H1 (cell line): ENCODE data around the gene TMPRSS13. TPM values are rescaled to one million over a fixed set of nuclear protein-coding genes. Genes with fewer than 3 reads are reported as not detected.

Source experiments
- CTCF ChIA-PET: fragments of 300-600 bp; sonication (Branson Sonifier 250); formaldehyde crosslinking; loops from one replicate; lab custom pipeline; 2021; ENCODE audit not compliant: partially characterized antibody; lab: Charles Lee
- POLR2A ChIA-PET: fragments of 300-600 bp; sonication (Branson Sonifier 250); formaldehyde crosslinking; loops from one replicate; lab custom pipeline; 2021; ENCODE audit warnings: inconsistent platforms; ENCODE audit not compliant: partially characterized antibody; lab: Charles Lee
- DNase-seq, 2 experiments: peaks; one replicate each; pipeline versions ENCODE4 v3.0.0 to v3.0.0-alpha.2; 2010 to 2022; ENCODE audit warnings: low spot score in 2 of 2, low read depth in 1 of 2, mixed read lengths in 1 of 2
- FAIRE-seq: peaks from 2 replicates; lab custom pipeline; 2011; peaks lifted over from hg19 to GRCh38; lab: Jason Lieb, UNC
- H2AFZ ChIP-seq: 2 replicates; pipeline ENCODE4 v1.8.1; 2012; ENCODE audit warnings: low read length, inconsistent platforms
- H2AK5ac ChIP-seq: 2 replicates; pipeline ENCODE4 v1.6.1; 2013; ENCODE audit warnings: low read depth, low read length
- H2BK120ac ChIP-seq: replicated peaks from 2 replicates; pipeline ENCODE3; 2013; ENCODE audit warnings: low read depth, low read length, inconsistent platforms
- H2BK12ac ChIP-seq: 2 replicates; pipeline ENCODE4 v1.6.1; 2013; ENCODE audit warnings: low read depth, low read length
- H2BK15ac ChIP-seq: 2 replicates; pipeline ENCODE4 v1.6.1; 2013; ENCODE audit warnings: low read length
- H2BK20ac ChIP-seq: 2 replicates; pipeline ENCODE4 v1.6.1; 2013; ENCODE audit warnings: low read length
- H2BK5ac ChIP-seq: 2 replicates; pipeline ENCODE4 v1.6.1; 2013; ENCODE audit warnings: low read depth, low read length
- H3K14ac ChIP-seq: 2 replicates; pipeline ENCODE4 v1.6.1; 2013; ENCODE audit warnings: inconsistent platforms; ENCODE audit not compliant: insufficient read length
- H3K18ac ChIP-seq: 2 replicates; pipeline ENCODE4 v1.6.1; 2013; ENCODE audit warnings: low read length; ENCODE audit errors: extremely low read depth
- H3K23ac ChIP-seq: 2 replicates; pipeline ENCODE4 v1.6.1; 2013; ENCODE audit warnings: inconsistent platforms; ENCODE audit not compliant: insufficient read length
- H3K23me2 ChIP-seq: 2 replicates; pipeline ENCODE4 v1.6.1; 2013; ENCODE audit warnings: low read depth, low read length
- H3K27ac ChIP-seq: 2 replicates; pipeline ENCODE4 v1.6.1; 2011; ENCODE audit warnings: low read depth, low read length, inconsistent platforms
- H3K27me3 ChIP-seq, 4 experiments: replicated peaks in 1 of 4; 1 replicate in 1 of 4; 2 replicates in 3 of 4; pipeline versions ENCODE4 v1.6.1 to v1.8.1; 2011 to 2013; ENCODE audit warnings: low read length in 3 of 4, mild to moderate bottlenecking in 3 of 4, inconsistent platforms in 2 of 4, mixed read lengths in 2 of 4, moderate library complexity in 1 of 4; ENCODE audit not compliant: control insufficient read depth in 3 of 4, insufficient read depth in 3 of 4; ENCODE audit errors: extremely low read depth in 1 of 4
- H3K36me3 ChIP-seq, 4 experiments: 2 replicates each; pipeline versions ENCODE4 v1.6.1 to v1.8.1; 2011 to 2013; ENCODE audit warnings: mild to moderate bottlenecking in 4 of 4, low read length in 3 of 4, moderate library complexity in 2 of 4, control low read depth in 1 of 4, inconsistent platforms in 1 of 4; ENCODE audit not compliant: insufficient read depth in 4 of 4, control insufficient read depth in 2 of 4
- H3K4ac ChIP-seq: replicated peaks from 2 replicates; pipeline ENCODE3; 2013; ENCODE audit warnings: low read length, low read depth, mixed read lengths, inconsistent platforms; ENCODE audit not compliant: insufficient read length
- H3K4me1 ChIP-seq, 4 experiments: replicated peaks in 1 of 4; 1 replicate in 1 of 4; 2 replicates in 3 of 4; pipeline versions ENCODE4 v1.6.1 to v1.8.1; 2011 to 2013; ENCODE audit warnings: low read length in 3 of 4, inconsistent platforms in 2 of 4, mixed read lengths in 1 of 4; ENCODE audit not compliant: insufficient read depth in 4 of 4, control insufficient read depth in 3 of 4
- H3K4me2 ChIP-seq, 2 experiments: 2 replicates each; pipeline versions ENCODE4 v1.6.1 to v1.8.1; 2011 to 2013; ENCODE audit warnings: low read depth in 2 of 2, low read length in 2 of 2, control low read depth in 1 of 2, inconsistent platforms in 1 of 2, mild to moderate bottlenecking in 1 of 2; ENCODE audit not compliant: insufficient read depth in 1 of 2
- H3K4me3 ChIP-seq, 4 experiments: fragments of 200-600, 300-600 bp in 1 of 4; sonication (generic), shearing (Covaris generic), sonication (Bioruptor Twin) in 1 of 4; 2 replicates each; pipeline versions ENCODE4 v1.5.1 to v1.8.1; 2011 to 2016; ENCODE audit warnings: low read length in 4 of 4, low read depth in 3 of 4, control low read depth in 2 of 4, inconsistent platforms in 2 of 4, mild to moderate bottlenecking in 2 of 4, mixed read lengths in 1 of 4, moderate library complexity in 1 of 4; ENCODE audit not compliant: insufficient read depth in 2 of 4; ENCODE audit errors: extremely low read depth in 1 of 4
- H3K56ac ChIP-seq: replicated peaks from 2 replicates; pipeline ENCODE3; 2013; ENCODE audit warnings: low read depth, mild to moderate bottlenecking, mixed read lengths, low read length, inconsistent platforms; ENCODE audit not compliant: insufficient read length
- H3K79me1 ChIP-seq: 2 replicates; pipeline ENCODE4 v1.6.1; 2013; ENCODE audit warnings: low read depth, low read length, control low read depth
- H3K79me2 ChIP-seq, 2 experiments: 2 replicates each; pipeline versions ENCODE4 v1.6.1 to v1.8.1; 2012 to 2013; ENCODE audit warnings: low read length in 2 of 2, mild to moderate bottlenecking in 2 of 2, inconsistent platforms in 1 of 2; ENCODE audit not compliant: insufficient read depth in 2 of 2, control insufficient read depth in 1 of 2
- H3K9ac ChIP-seq, 4 experiments: replicated peaks in 1 of 4; 1 replicate in 1 of 4; 2 replicates in 3 of 4; pipeline versions ENCODE4 v1.6.1 to v1.8.1; 2011 to 2013; ENCODE audit warnings: low read depth in 3 of 4, low read length in 3 of 4, control low read depth in 2 of 4, mild to moderate bottlenecking in 2 of 4, moderate library complexity in 2 of 4, inconsistent platforms in 1 of 4; ENCODE audit errors: extremely low read depth in 1 of 4
- H3K9me3 ChIP-seq, 2 experiments: 2 replicates each; pipeline versions ENCODE4 v1.6.1 to v1.8.1; 2012 to 2013; ENCODE audit warnings: mild to moderate bottlenecking in 2 of 2, moderate library complexity in 2 of 2, control low read depth in 1 of 2, inconsistent platforms in 1 of 2, low read depth in 1 of 2, low read length in 1 of 2, mixed read lengths in 1 of 2; ENCODE audit not compliant: insufficient read depth in 2 of 2
- H4K20me1 ChIP-seq, 2 experiments: replicated peaks in 1 of 2; 2 replicates each; pipeline versions ENCODE3 to v1.8.1; 2011 to 2013; ENCODE audit warnings: inconsistent platforms in 2 of 2, low read length in 2 of 2, mild to moderate bottlenecking in 1 of 2; ENCODE audit not compliant: insufficient read depth in 2 of 2, control insufficient read depth in 1 of 2
- H4K5ac ChIP-seq: 2 replicates; pipeline ENCODE4 v1.6.1; 2013; ENCODE audit warnings: low read length, low read depth, mixed read lengths, inconsistent platforms; ENCODE audit not compliant: insufficient read length
- H4K8ac ChIP-seq: 2 replicates; pipeline ENCODE4 v1.8.0; 2013; ENCODE audit warnings: mild to moderate bottlenecking, moderate library complexity, low read length, inconsistent platforms; ENCODE audit not compliant: insufficient read depth; ENCODE audit errors: extremely low read depth
- H4K91ac ChIP-seq: replicated peaks from 2 replicates; pipeline ENCODE3; 2013; ENCODE audit warnings: low read length, mixed read lengths, inconsistent platforms; ENCODE audit not compliant: insufficient read length
- ATF2 ChIP-seq: IDR thresholded peaks from 2 replicates; pipeline ENCODE4 v1.6.1; 2012; ENCODE audit warnings: low read length, inconsistent platforms
- BACH1 ChIP-seq: IDR thresholded peaks from 2 replicates; pipeline ENCODE4 v1.6.1; 2012; ENCODE audit warnings: low read length, improper control_type of control experiment
- CHD1 ChIP-seq: IDR thresholded peaks from 2 replicates; pipeline ENCODE4 v1.6.1; 2012; ENCODE audit warnings: low read depth, low read length, improper control_type of control experiment
- CREB1 ChIP-seq: IDR thresholded peaks from 2 replicates; pipeline ENCODE4 v1.6.1; 2012; ENCODE audit warnings: inconsistent platforms
- CTCF ChIP-seq, 3 experiments: IDR thresholded peaks; 1 replicate in 2 of 3; 2 replicates in 1 of 3; pipeline versions ENCODE4 v1.5.1 to v1.6.1; 2011; ENCODE audit warnings: low read length in 3 of 3, mild to moderate bottlenecking in 3 of 3, inconsistent platforms in 2 of 3, low read depth in 1 of 3, moderate library complexity in 1 of 3; ENCODE audit not compliant: insufficient read depth in 1 of 3; ENCODE audit errors: control extremely low read depth in 1 of 3
- SIN3A ChIP-seq, 2 experiments: IDR thresholded peaks in 1 of 2; conservative IDR thresholded peaks in 1 of 2; 2 replicates each; pipeline ENCODE4 v1.6.1; 2011 to 2012; ENCODE audit warnings: low read length in 2 of 2, improper control_type of control experiment in 1 of 2, low read depth in 1 of 2, mild to moderate bottlenecking in 1 of 2
- SP4 ChIP-seq: IDR thresholded peaks from 2 replicates; pipeline ENCODE4 v1.6.1; 2012; ENCODE audit warnings: low read length, inconsistent platforms
- WGBS, 2 experiments: shearing (Covaris generic) in 1 of 2; methylation state at CpG; one replicate each; pipeline versions ENCODE4 v1.1.6 to v1.1.7; 2013 to 2015; ENCODE audit warnings: low lambda C conversion rate in 2 of 2, mixed read lengths in 2 of 2, inconsistent platforms in 1 of 2, low coverage in 1 of 2, missing lambda C conversion rate in 1 of 2; ENCODE audit not compliant: insufficient replicate concordance in 2 of 2, insufficient coverage in 1 of 2, insufficient read length in 1 of 2; ENCODE audit errors: extremely low coverage in 1 of 2, missing lambda C conversion rate in 1 of 2; 5-methylcytosine and 5-hydroxymethylcytosine counted together
- polyA plus RNA-seq, 7 experiments: library from polyadenylated mRNA; depleted of rRNA in 3 of 7; stranded (reverse) in 5 of 7; unstranded in 2 of 7; fragments of >200 nt in 5 of 7; fragments of 200-250 nt in 2 of 7; gene quantifications; 1 replicate in 5 of 7; 2 replicates in 1 of 7; 4 replicates in 1 of 7; pipeline versions ENCODE4 v1.2.1 to v1.2.3, GENCODE V29; 2011 to 2013; ENCODE audit warnings: missing spikeins in 2 of 7, mixed read lengths in 2 of 7
- total RNA-seq: library from RNA; stranded (reverse); fragmentation: NEBNext Ultra II Directional; extraction: Animal tissue kit (Norgen Biotek cat#: 25700); gene quantifications from 2 replicates; pipeline ENCODE4 v1.2.1, GENCODE V29; 2021

TMPRSS13 gene
- total and polyA plus RNA-seq, 2 of the 8 experiments (the other 6 are each of a cell fraction or from before 2014, with no cell fraction given), result 0.61 to 0.79 TPM

- Histone ChIP-seq H2BK120ac (no peak overlapping the region), H4K8ac (no peak overlapping the region), H2AFZ (no peak overlapping the region), H3K27ac (no peak overlapping the region), H3K9me3 (no peaks in the 10 kb centered on the region), H3K4ac (no peak overlapping the region), H3K4me3 (no peak overlapping the region), H3K4me2 (no peak overlapping the region), H3K36me3 (no peaks in the 10 kb centered on the region), H3K56ac (no peak overlapping the region), H4K20me1 (peaks cover 0 to 5% of the 10 kb centered on the region in 2 experiments), H3K23me2 (peaks cover 20% of the 10 kb centered on the region), H2BK5ac (no peak overlapping the region), H2AK5ac (no peak overlapping the region), H2BK12ac (no peak overlapping the region), H3K14ac (no peak overlapping the region), H4K5ac (no peak overlapping the region), H3K4me1 (peaks cover 12 to 17% (median 13%) of the 10 kb centered on the region in 4 experiments), H3K9ac (no peak overlapping the region), H2BK20ac (no peak overlapping the region), H3K18ac (no peak overlapping the region), H4K91ac (no peak overlapping the region), H3K23ac (no peak overlapping the region), H2BK15ac (peak overlapping the region; percentile 93; the same call in 1 of the 2 replicates), H3K27me3 (peaks cover 0 to 17% (median 15%) of the 10 kb centered on the region in 4 experiments; a peak in 5 of 7 replicates), H3K79me2 (peaks cover 0 to 3% of the 10 kb centered on the region in 2 experiments; a peak in 1 of 4 replicates), H3K79me1 (peaks cover 4% of the 10 kb centered on the region; the same call in 1 of the 2 replicates)
- ChIA-PET CTCF (interaction anchor here (1.1 to 4.7 kb wide), 9 partner anchors 15 to 454 kb away, joined by 3 to 30 read pairs (median 6); no protein-coding TSS in a partner anchor), POLR2A (no interaction called here)
- DNase-seq (no peak), FAIRE-seq (no peak)
- WGBS, 2 experiments, result 90% methylated on average over 11 of the region's 11 CpGs; no CpG with 5 or more reads in 1 of the 2 experiments
- TF ChIP-seq SIN3A (conservative IDR thresholded peaks at IDR 0.05 in 1 of 2, IDR thresholded peaks at IDR 0.05 in 1 of 2; ENCODE audit: low read depth in 1 of 2, low read length in 2 of 2) (no peak), CHD1 (no peak), SP4 (no peak), ATF2 (no peak), BACH1 (no peak), CTCF (IDR thresholded peaks at IDR 0.05; ENCODE audit: control extremely low read depth in 1 of 3, insufficient read depth in 1 of 3, low read depth in 1 of 3, low read length in 3 of 3) (no peak), CREB1 (no peak)
Measured at GRCh38 chr11:117879516-117880480, 49.4 kb downstream of the TMPRSS13 start.
